Raji (cell line): ENCODE measurements around the gene TMEM59.

Experiments used
- POLR2A ChIP-seq: IDR thresholded peaks from 2 replicates; pipeline ENCODE4 v1.6.1; 2011; ENCODE audit warnings: low read depth, low read length, control low read depth; ENCODE audit not compliant: insufficient read depth

TMEM59 gene

DNA sequence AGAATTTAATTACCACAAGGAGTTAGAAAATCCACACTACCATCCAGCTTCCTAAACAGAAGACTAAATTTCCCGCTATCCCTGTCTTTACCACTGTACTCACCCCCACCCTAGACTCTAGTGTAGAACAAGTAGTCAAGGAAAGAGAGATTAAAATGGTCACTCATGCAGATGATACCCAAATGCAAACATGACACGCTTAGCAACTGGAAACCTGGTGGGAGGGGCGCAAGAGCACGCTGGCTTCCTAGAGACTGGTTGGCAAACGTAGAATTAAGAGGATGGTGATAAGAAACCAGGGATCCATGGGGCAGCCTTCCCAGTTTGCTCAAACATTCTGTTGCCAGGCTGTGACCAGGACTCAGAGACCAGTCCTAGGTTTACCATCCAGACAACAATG, 25.2 kb downstream of the TMEM59 start:
- no peak for TF ChIP-seq POLR2A

DNA sequence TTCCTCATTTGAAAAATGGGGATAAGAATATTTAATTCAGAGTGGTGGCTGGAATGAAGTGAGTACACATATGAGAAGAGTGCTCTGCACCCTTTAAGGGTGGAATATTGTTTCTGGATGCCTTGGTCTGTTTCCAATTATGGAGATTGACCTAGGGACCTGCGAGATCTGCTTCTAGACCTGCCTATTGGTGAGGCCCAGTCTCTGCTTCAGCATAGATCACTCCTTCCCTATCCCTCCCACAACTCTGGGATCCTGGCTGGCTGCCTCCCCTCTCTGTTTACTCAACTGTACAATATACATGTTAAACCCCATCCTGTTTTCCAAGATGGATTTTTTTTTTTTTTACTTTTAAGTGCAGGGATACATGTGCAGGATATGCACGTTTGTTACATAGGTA, 28.6 kb downstream of the TMEM59 start:
- TF ChIP-seq POLR2A: no peak

DNA sequence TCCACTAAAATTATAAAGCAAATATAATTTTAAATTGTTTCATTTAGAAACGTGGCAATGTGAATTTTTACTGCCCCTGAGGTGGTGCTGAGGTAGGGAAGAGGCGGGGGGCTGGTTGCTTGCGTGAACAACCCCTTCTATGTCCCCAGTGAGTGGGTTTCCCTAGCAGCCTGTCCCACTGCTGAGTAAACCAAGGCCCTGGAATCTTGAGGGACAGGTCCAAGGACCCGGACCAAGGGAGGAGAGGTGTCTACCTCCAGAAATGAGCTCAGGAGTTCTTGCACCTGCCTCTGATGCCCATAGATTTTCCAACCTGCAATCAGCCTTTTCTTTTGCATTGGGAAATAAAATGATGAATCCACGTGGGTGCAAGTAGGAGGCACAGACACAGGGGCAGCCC, 34.4 kb downstream of the TMEM59 start:
- no peak for TF ChIP-seq POLR2A

DNA sequence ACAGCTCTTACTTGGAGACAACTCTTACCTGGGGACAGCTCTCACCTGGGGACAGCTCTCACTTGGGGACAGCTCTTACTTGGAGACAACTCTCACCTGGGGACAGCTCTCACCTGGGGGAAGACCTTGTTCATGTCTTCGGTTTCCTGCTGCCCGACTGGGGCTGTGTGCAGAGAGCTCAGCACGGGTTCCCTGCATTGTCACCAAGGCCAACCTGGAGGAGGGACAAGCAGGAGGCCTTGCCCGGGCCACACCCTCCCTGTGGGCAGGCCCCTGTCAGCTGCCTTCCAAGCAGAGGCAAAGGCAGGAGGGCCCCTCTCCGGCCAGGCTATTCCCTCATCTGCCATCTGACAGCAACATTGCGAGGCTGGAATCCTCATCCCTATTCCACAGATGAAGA, 35.0 kb downstream of the TMEM59 start, which contains the start of gene LDLRAD1:
Gene LDLRAD1, minus strand, starts transcription at position 208 of the 400 bp plus-strand sequence. Its CDS starts 74 bp downstream, at position 134.
- TF ChIP-seq POLR2A: no peak

DNA sequence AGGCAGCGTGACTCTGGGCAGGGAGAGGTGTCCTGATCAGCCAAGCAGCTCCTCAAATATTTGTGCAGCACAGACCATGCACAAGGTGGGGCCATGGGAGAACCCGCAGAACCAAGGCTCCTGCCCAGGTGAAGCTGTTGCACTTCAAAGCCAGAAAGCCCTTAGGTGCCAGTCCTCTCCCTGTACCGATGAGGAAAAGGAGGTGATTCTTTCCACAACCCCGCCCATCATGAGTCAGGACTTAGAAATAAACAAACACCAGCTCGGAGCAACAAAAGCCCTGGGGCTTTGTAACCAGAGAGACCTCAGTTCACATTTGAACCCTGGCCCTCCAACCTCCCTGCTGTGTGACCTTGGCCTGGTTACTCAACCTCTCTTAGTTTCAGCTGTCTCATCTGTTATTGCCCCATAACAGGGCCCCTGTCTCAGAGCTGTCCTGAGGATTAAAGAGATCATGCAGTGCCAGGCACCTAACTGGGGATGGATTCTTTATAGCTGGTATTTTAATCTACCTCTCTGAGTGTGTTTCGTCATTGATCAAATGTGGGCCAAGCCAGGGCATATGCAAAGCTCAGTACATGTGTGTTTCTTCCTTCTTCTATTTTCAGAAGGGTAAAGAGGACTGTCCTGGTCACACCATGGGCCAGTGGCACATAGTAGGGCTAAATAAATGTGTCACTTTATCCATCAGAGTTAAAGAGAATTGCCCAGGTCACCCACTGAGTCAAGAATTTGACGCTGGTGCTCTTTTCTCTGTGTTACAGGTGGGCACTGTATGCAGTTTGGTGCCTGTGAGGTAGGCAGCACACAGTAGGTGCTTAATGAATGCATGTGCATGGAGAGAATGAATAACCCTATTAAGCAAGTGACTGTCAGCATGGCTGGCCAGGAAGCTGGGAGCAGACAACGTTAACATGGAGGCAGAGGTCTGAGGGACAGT, 36.4 kb downstream of the TMEM59 start:
- no peak for TF ChIP-seq POLR2A

DNA sequence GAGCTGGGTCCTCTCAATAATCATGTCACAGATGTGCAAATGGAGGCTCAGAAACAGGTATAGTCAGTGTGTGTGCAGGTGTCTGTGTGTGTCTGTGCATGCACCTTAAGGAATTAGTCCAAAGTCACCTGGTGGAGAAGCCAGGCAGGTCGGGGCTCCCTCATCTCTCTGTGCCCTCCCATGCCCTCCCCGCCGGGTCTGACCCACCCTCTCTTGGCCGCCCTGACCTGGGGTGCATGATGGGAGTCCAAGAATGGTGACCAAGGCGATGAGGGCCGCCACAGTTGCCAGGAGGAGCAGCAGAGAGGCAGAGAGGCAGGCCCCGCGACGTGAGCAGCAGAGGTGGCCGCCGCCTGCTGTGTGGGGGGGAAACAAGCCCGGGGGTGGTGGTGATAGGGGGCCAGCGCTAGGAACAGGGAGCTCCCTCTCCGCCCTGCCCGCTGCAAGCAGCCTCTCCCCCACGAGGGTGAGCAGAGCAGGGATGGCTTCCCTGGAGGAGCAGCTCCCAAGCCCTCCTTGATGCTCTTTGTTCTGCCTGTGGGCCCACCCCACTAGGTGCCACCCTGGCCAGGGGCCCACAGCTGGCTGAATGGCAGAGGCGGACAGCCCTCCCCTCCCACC, 38.9 kb downstream of the TMEM59 start:
- TF ChIP-seq POLR2A: no peak

DNA sequence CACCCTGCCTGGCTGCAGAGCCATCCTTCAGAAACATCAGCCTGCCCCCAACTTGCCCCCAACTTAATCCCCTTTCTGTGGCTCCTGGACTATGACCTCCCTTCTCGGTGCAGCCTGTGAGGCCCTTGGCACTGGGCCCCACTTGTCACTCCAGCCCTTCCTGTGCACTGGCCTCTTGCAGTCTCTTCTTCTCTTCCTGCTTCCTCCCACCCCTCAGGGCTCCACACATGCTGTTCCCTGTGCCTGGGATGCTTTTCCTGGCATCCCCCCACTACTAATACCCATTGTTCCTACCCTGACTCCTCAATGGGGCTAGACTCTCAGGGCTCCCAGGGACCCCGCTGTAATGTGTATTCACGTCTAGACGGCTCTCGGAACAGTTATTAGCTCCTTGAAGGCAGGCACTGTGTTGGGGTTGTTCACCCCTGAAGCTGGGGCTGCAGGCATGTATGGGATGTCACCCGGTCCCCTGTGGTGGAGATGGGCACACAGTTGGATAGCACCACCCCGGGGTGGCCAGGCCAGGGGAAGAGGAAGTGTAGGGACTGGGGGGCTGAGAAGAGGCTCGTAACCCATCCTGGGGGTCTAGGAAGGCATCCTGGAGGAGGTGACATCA, 39.5 kb downstream of the TMEM59 start:
- TF ChIP-seq POLR2A: no peak

DNA sequence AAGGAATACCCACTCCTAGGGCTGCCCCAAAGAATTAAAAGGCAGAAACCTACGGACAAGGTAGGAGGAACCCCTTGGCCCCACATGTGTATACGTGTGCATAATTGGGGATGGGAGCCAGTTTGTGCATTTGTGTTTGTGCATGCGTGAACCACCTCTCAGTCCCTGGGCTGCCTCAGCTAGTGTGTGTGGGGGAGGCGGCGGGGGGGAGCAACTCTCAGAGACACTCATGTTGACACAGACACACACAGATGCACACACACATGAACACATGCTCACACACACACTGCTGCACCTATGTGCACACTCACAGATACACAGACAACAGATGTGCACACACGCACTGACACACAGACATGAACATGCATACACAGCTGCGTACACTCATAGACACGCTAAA, 40.1 kb downstream of the TMEM59 start:
- TF ChIP-seq POLR2A: no peak

DNA sequence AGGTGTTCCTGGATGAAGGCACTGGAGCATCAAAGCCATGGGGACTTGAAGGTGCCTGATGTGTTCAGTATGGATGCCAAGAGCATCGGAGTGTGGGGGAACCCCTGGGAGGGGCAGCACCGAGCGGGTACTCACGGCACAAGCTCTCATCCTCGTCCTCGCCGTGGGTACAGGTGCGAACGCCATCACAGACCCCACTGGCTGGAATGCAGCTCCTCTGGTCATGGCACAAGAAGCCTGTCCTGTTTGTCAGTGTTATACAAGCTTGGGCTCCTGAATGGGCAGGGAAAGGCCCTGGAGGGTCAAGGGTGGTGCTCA, 41.0 kb downstream of the TMEM59 start:
- TF ChIP-seq POLR2A: no peak

DNA sequence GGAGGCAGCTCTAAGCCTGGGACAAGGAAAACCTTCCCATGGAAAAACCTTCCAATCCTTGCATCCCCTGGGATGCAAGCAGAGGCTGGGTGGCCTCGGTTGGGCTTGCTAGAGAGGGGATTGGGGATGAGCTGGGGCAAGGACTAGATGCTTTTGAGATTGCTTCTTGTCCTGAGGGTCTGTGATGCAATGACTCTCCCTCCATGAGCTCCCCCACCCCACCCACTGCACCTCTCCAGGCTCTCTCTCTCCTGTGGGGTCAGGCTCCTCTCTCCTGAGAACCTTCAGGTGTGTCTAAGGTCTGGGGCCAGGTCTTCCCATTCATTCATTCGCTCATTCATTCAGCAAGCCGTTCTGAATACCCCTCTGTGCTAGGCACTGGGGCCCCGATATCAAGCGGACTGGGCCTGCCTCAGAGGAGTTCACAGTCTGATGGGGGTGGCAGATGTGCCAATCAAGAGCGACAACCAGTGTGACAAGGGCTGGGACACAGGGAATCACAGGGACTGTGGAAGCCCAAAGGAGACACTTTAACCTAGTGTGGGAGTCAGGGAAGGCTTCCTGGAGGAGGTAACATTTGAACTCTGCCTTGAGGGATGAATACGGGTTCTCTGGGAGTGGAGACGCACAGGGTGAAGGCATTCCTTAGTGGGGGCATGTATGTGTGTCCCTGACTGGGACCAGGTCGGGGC, 41.5 kb downstream of the TMEM59 start:
- no peak for TF ChIP-seq POLR2A

DNA sequence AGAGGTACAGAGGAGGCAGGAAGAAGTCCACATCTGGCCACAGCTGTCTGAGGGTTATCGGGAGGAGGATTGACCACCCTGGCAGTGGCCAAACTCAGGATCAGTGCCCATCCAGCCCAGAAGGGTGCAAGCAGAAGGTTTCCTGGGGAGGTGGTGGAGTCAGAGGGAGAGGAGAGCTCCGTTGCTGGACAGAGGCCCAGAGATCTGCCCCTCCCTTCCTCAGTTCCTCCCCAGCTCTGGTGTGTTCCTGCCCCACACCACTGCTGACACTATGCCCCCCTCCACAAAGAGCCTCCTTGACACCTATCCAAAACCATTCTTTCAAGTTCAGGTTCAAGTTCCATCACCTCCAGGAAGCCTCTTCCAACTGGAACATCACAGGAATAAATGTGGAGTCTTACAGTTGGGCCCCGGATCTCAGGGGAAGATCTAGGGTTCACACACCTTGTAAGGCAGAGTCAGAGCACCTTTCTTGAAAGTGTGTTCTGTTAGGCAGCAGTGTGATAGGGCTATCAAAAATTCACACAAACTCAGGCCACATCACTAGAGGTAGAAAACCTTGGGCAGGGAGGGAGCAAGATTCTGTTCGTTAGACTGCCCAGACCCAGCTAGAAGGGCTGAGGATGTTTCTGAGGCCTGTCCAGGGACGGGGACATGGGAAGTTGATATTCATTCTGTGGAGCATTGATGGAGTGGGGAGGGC, 42.4 kb downstream of the TMEM59 start:
- no peak for TF ChIP-seq POLR2A

DNA sequence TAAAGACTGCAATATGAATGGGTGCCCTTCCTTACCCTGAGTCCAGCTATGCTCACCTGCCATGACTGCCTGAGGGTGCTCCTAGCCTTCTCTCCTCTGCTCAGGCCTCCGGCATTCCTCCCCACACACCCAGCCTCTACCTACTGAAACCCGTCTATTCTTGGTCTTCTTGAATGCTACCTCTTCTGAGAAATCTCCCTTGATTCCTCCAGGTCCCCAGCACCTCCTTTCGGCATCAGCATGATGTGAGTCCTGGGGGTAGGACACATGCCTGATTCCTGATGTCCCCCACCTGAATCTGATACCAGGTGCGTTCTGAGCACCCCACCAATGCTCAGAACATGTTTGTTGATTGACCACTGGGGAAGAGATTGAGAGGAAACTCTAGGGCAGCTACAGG, 43.6 kb downstream of the TMEM59 start:
- no peak for TF ChIP-seq POLR2A

DNA sequence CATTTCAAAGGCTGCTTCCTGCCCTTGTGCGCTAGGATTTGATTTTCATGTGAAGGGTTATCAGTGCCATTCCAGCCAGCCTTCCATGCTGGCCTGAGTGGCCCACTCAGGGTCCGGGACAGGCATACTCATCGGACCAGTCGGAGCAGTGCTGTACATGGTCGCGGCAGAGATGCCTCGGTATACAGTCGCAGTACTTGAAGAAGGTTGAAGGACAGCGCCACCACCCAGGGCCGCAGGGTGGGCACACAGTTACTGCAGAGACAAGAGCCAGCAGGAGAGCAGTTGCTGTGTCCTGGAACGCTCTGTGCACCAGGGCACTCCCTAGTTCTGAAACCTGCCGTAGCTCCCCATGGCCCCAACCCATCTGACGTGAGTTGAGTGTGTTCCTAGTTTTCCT, 44.1 kb downstream of the TMEM59 start:
- TF ChIP-seq POLR2A: no peak

DNA sequence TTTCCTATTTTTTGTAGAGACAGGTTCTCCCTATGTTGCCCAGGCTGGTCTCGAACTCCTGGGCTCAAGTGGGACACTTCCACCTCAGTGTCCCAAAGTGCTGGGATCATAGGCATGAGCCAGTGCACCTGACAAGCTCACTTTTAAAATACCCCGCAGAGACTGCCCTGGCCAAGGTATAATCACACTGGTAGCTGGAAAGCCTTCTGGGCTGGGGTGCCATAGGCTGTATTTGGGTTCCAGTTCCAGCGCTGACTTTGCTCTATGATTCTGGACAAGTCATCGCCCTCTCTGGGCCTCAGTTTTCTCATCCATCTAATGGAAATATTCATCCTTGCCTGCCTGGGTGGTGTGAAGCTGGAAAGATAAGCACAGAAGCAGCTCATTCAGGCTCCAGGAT, 45.4 kb downstream of the TMEM59 start:
- no peak for TF ChIP-seq POLR2A

DNA sequence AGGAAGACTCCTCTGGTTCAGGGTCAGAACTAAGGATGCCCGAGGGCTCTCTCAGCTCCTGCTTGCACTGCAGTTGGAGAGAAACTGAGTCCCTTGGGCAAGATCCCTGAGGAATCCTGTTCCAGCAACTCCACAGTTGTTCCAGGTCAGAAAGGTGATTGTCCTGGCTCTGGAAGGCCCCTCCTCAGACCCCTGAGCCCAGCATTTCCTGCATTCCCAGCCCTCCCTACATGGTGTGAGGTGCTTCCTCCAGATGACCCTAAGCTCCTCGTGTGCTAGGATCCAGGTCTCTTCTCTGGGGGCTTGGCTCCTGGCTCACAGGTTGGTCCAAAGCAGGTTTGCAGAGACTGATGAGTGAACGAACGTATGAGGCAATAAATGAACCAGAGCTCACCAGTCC, 46.5 kb downstream of the TMEM59 start:
- no peak for TF ChIP-seq POLR2A
